GM21381 (cell line): Measurements from ENCODE around the gene KDM2B.
"Not testable (repeated sequence)": the region's sequence is repeated elsewhere in the genome, so short reads cannot be mapped to it uniquely, and the experiment has no call there.

ENCODE experiments used
- ATAC-seq: cut with Tn5 transposase; IDR thresholded peaks from one replicate; pipeline ENCODE4 v1.9.1; 2021; ENCODE audit warnings: mild to moderate bottlenecking, moderate library complexity; ENCODE audit not compliant: unreplicated experiment

The KDM2B gene

DNA sequence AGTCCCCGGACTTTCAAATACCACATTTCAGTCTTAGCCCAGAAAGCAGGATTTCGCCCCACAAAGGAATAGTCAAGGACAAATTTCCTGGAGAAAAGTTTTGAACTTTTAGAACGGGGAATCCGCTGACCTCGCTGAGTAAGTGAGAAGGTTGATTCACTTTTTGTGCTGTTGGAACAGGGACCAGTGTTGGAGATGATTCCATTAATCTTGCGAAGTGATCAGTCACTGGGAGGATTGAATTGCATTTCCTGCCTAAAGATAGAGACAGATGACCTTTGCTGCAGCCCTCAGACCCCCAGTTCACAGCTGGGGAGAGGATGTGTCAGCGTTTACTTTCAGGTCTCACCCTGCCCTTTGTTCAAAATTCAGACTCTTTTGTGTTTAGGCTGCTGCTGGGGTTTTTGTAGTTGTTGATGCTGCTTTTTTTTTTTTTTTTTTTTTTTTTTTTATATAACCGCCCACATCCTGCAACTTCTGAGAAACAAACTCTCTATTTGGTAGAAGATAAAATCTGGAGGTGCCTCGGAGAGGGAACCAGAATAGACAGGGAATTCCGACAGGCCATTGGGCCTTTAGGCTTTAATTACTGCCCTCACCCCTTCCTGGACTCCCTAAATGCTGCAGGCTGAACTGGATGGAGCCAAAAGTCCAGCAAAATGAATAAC lies 9.8 kb upstream of the KDM2B start:
- ATAC-seq: no peak

DNA sequence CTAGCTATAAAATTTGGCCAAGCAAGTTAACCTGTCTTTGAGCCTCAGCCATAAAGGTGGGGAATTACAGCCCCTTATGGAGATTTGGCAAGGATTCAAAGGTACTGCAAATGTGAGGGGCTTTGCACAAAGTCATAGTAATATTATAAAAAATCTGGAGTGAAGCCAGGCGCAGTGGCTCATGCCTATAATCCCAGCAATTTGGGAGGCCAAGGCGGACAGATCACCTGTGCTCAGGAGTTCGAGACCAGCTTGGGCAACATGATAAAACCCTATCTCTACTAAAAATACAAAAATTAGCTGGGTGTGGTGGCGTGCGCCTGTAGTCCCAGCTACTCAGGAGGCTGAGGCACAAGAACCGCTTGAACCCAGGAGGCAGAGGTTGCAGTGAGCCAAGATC lies 4.1 kb upstream of the KDM2B start:
- ATAC-seq: not testable (repeated sequence)

DNA sequence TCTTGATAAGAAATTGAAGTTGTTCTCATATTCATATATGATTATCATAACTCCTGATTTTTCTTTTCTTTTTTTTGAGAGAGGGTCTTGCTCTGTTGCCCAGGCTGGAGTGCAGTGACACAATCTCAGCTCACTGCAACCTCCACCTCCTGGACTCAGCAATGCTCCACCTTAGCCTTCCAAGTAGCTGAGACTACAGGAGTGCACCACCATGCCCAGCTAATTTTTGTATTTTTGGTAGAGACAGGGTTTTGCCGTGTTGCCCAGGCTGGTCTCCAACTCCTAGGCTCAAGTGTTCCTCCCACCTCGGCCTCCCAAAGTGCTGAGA lies 2.5 kb upstream of the KDM2B start:
- ATAC-seq: not testable (repeated sequence)

DNA sequence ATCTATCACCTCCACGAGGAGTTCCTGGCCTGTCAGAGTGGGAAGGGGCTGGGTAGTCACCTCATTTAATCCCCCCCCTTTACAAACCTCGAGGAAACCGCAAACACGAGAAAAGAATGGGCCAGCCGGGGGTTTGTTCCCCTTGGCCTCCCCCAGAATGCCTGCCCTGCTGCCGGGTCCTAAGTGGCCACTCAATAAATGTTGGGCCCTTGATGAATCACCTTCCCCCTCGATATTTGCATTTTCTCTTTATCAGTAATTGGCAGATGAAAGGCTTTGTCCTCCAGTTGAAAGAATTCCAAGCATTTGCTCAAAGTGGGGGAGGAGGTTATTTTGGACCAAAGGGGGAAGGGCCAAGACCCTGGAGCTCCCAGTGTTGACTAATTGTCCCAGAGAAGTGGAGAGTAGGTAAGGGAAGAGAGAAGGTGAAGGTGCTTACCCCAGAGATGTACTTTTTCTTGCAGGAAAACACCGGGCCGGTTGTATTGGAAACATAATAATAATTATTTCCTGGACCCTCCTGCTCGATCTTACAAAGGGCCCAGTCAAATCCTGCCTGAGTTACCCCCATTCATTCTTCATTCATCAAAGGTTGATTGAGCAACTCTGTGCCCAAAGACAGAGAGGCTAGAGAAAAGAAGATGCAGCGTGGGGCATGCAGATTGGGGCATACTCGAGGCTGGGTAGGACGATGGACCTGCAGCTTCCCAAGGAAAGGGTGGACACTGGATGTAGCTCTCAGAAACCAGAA lies 1.9 kb upstream of the KDM2B start:
- no peak for ATAC-seq

DNA sequence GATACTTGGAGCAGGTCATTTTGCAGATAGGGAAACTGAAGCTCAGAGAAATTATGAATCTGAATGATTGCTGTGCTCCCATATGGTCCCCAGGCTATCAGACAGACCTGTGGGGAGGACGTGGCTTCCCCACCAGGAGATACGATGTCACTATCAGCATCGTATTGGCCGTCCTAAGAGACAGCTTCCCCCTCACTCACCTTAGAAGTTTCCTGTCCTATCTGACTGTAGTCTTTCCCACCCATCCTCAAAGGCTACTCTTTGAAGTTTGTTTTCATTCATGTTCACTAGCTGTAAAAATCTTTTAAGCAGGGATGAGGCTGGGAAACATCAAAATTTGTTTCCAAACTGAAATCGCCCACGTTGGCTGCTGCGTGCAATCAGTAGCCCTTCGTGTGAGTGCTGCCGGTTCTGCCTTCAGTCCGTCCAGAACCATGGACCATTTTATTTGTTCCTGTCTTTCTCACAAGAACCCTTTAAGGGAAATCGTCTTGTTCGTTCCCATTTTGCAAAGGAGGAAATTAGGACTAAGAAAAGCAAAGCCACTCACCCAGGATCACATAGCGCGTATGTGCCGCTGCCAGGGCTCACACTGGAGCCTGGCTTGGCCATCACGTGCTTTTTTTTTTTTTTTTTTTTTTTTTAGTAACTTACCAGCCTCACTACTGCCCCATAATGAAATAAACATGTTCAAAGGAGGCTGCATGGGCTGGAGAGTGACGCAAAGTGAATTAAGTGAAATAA lies 1.0 kb upstream of the KDM2B start:
- ATAC-seq: no peak

DNA sequence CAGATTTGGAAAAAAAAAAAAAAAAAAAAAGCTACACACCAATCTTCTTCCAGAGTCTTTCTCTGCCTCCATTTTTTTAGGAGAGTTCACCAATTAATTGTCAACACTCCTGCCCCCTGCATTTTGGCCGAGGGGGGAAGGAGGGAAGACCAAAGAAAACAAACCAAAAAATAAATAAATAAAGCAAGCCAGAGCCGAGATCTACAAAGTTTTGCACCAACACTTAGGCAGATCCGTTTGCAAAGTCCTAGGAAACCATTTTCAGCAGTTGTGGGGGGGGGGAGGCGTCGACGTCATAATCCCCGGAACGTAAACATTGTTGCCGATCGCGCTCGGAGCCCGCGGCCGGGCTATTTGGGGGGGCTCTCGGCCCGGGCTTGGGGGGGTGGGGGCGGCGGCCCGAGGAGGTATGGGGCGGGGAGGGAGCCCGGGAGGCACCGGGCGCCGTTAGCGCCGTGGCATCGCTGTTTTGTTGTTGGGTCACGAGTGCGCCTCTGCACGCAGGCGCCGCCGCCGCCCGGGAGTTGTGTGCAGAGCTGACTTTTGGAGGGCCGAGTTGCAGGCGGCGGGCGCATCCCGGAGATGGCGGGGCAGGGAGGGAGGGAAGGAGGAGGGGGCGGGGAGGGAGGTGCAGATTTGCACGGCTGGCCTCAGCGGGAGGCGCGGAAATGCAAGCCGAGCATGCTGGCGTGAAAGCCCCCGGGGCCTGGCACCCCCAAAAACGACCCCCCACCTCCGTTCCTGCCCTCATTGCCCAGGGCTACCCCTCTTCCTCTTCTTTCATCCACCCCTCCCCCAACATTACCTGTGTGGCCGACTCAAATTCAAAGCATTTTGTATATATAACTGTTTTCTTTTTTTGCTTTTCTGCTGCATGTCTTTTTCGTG lies 598 bp downstream of the KDM2B start:
- ATAC-seq: no peak

DNA sequence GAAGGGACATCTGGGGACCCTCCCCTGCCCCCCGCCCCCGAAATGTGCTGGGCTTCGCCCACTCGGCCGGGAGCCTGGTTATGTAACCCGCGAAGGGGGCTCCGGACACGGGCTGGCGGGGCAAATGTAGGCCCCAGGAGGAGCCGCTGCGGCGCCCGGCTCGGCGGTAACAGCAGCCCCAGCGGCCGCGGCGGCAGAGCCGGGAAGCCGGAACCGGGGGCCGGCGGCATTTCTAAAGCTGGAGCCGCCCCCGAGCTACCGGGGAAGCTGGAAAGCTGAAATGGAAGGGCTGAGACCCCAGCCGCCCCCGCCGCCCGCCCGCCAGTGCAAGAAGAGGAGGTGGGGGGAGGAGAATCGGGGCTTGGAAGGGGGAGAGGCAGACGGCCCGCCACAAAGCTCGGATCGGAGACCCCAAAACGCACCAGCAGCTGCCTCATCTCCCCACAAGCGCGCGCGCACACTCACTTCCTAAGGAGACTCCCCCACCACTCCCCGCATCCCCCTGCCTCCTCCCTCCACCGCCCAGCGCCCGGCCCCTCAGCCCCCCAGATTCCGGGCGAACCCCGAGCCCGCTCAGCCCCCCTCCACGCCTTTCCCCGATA lies 1.5 kb downstream of the KDM2B start:
- ATAC-seq: no peak

DNA sequence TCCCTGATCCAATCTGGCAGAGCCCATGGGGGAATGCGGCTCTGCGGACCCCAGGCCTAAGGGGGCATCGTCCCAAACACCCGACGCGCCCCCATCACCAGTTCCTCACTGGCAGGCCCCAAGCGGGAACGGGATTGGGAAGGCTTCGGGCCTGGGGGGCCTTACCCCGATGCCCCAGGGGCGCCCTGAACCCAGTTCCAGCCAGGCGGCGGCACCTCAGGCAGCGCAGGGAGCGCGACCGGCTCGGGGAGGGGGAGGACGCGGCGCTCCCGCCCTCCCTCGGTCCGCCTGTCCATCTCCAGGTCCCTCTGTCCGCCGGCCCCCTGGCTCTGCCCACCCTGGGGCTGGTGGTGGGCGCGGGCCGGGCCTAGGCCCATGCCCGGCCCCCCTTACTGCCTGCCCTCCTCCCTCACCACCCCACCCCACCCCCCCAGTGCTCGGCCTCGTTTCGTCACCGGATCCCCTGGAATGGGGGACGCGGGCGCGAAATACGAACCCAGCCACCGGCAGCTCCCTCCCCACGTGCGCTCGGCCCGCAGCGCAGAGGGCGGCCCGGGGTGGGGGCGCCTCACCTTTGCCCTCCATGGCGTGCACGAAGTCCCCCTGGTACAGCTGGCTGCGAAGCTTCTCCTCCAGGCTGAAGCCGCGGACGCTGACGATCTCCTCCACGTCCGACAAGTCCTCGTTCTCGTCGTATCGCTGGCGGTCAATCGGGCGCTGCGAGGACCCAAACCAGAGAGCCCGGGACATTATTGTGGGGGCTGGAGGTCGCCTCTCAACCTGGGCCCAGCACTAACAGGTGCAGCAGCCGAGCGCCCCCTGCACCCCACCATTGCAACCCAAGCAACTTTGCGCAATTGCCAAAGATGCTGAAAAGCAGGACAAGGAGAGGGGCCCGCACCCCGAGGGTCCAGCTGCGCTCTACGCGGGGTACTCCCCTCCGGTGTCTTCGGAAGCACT lies 2.3 kb downstream of the KDM2B start:
- no peak for ATAC-seq

DNA sequence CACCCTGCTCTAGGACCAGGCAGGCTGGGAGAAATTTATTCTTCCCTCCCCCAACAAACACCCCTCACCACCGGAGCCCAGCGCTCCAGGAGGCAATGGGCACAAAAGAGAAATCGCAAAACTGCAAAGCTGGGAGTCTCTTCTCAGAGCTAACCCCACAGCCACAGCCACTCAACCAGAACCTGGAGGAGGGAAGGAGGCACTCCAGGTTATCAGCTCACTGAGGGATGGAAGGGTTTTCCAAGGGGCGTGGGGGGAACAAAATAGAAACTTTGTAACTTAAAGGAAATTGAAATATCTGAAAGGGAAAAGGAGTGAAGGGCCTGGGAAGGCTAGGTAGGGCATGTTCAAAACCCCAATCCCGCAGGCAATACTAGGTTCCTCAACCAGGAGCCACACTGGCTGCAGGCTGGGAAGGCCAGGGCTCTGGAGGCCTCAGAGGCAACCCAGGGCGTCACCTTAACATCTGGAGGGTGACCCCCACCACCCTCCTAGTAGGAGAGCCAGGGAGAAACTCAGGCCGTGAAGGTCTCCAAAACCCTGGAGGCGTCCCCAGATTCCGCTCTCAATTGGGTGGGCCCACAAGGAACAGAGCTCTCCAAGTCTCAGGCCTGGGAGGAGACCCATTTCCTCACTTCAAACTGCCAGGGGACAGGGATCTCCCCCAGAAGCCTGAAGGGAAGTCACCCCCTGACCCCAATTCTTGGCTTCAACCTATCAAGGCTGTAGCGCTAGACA lies 3.2 kb downstream of the KDM2B start:
- ATAC-seq: no peak

DNA sequence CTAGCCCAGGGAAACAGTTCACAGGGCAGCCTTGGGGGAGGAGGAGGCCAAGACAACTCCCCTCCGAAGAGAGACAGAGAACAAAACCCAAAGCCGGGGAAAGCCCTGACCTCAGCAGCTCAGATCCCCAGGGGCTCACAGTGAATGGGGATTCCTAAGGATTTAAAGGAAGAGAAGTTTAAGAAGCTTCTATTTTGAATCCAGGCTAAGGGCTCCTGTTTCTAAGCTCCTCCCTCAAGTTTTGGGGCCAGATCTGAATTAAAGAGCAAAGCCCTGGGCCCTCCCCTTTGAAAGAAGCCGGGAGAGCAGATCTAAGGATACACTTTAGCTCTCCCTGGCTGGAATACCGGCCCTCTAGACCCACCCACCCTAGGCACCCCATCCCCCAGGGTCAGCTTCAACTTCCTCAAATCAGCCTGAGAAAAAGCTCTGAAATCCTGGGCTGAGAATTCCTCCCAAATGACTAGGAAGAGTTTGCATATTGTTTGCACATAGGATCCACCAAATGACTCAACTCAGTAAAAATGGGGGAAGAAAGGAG lies 3.9 kb downstream of the KDM2B start:
- no peak for ATAC-seq

DNA sequence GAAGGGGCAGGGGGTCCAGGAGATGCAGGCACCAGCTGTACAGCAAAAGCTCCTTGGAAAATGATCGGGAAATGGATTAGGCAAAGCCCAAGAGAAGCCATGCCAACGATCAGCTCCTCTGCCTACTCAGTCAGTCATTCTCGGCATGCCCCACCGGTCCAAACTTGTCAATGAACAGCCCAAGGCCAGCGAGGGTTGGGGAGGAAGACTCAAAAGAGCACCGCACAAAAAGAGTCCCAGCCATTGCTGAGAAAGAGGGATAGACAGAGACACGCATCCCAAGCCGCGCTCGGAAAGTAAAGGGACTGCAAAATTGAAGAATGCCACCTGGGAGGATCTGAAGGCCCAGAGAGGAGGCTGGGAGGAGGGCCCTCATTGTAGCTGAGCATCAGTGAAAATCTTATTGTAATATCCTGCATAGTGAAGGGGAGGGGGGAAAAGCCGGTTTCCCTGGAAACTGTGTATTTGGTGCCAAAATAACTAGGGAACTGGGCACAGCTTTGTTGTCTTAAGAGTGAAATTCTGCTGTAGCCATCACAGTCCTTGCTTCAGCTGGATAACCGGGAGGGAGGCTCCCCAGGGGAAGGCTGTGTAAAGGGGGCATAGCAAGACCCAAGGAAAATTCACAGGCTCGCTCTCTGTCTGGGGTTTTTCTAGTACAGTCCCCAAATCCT lies 4.7 kb downstream of the KDM2B start:
- no peak for ATAC-seq

DNA sequence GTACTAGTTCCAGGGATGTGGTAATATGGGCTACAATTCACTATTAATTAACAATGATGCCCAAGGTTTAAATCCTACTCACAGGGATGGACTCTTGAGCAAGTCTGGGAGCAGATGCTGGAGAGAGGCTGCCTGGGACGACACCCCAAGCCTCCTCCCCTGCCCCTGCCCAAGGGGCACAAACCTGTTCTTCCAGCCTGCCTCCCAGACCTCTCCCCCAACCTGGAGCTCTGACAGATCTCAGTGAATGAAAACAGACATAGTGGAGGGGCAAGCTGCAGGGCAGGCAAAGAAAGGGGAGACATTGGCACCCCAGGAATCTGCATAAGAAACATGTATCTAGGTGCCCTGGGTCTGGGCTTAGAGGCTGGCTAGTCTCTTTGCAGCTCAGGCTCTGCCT lies 5.8 kb downstream of the KDM2B start:
- no peak for ATAC-seq

DNA sequence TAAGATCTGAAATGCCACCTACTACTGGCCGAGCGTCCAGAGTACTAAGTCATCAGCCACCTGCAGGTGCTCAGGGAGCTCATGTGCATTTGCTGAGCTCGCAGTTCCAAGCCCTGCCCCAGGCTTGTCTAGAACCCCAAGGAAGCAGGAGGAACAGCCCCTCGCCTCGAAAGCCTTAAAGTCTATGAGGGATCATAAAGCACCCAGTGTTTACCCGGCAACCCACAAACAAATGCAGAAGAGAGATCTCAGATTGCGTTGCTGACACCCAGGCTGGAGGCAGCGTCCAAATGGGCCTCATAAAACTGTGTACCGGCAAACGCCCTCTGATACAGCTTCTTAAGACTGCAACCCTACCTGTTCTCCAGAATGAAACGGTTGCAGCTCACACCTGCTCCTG lies 6.8 kb downstream of the KDM2B start:
- ATAC-seq: no peak

DNA sequence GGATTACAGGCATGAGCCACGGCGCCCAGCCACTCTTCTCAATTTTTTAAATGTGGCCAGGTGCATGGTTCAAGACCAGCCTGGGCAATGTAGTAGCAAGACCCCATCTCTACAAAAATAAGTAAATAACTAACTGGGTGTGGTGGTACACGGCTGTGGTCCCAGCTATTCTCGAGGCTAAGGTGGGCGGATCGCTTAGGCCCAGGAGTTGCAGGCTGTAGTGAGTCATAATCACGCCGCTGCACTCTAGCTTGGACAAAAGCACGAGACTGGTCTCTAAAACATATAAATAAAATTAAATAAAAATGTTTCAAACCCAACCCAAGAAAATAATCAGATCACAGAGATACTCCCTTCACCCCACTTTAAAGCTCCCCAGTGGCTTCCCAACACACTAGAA lies 8.9 kb downstream of the KDM2B start:
- no peak for ATAC-seq

DNA sequence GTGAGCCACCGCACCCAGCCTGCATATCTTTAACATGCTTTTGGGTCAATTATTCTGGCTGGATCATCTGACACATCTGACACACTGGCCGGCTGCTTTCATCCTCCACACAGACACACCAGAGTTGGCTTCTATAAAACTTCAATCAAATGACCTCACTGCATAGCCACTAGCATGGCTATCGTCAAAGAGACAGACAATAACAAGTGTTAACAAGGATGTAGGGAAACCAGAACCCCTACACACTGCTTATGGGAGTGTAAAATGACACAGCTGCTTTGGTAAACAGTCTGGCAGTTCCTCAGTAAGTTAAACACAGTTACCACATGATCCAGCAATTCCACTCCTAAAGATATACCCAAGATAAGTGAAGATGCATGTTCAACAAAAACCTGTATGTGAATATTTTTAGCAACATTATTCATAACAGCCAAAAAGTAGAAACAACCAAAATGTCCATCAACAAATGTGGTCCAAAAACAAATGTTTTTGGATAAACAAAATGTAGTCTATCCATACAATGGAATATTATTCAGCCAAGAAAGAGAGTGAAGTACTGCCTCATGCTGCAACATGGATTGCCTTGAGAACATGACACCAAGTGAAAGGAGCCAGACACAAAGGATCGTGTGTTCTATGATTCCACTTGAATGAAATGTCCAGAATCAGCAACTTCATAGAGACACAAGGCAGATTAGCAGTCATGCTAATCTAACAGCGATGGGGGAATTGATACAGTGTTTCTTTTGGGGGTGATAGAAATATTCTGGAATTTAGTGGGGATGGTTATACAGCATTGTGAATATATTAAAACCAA lies 10.1 kb downstream of the KDM2B start:
- no peak for ATAC-seq

DNA sequence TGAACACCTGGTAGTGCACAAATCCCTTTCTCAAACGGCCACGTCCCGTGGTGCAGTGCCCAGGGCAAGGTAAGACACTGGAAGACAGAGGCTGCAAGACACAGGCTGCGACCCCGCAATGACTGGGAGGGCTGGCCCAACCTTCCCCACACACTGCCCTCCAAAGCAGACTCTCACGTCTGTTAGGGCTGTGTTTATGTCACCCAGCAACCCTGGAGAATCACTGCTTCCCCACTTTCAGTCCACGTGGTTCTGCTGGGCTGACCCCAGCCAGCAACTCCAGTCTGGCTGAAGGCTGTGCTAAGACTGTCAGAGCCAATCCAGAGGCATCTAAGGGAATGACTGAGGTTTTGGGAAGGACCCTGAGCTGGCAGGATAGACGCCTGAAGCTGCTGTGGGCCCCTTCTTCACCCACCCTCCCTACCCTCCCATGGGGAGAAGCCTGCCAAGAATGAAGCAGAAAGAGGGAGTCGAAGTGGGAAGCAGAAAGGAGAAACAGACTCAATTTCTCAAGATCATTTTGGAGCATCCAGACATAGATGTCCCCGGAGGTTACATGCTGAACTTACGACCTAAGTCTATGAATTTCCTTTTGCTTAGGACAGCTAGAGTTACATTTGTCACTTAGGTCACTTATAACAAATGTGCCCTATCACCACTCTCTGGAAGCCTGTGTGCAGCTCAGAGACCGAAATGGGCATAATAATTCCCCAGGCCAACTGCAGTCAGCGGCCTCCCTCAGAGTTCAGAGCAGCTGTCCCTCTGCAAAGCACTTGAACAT lies 11.7 kb downstream of the KDM2B start:
- no peak for ATAC-seq

DNA sequence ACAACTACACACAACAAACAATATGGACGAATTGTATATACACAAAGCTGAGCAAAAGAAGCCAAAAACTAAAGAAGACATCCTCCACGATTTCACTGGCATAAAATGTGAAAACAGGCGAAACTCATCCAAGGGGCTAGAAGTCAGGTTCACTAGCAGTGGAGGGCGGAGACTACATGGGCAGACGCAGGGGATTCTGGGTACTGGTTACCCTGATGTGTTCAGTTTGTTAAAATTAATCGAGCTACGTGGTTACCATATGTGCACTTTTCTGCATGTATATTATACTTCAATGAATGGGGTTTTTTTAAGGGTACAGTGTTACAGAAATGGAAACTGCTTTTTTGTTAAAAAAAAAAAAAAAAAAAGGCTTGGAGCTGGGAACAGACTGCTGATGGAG lies 12.3 kb downstream of the KDM2B start:
- ATAC-seq: no peak
